ENCODE measurements around the gene LRRC4C. TPM values are rescaled to one million over a fixed set of nuclear protein-coding genes. Genes with fewer than 3 reads are reported as not detected.

The LRRC4C gene
- polyA plus RNA-seq, 1 donor from 2014 or later, result 24.3 TPM

GRCh38 chr11:41316751-41317150 lies 142.7 kb downstream of the LRRC4C start:
- no peaks in the 10 kb centered on the region for H3K36me3 ChIP-seq (ENCODE audit: insufficient read depth, low read length)
- no peaks in the 10 kb centered on the region for H3F3A ChIP-seq (ENCODE audit: insufficient read depth, low read length, poor library complexity, severe bottlenecking)
- no peak overlapping the region for H3K9ac ChIP-seq (ENCODE audit: low read length)
- no peak overlapping the region for H3K4me2 ChIP-seq (ENCODE audit: low read length)
- no peaks in the 10 kb centered on the region for H3K79me2 ChIP-seq (replicated peaks; ENCODE audit: insufficient read depth, low read length)
- no peaks in the 10 kb centered on the region for H3K9me2 ChIP-seq (ENCODE audit: insufficient read depth, low read length)
- no peaks in the 10 kb centered on the region for H4K20me1 ChIP-seq (ENCODE audit: insufficient read depth)
- TF ChIP-seq TAF1 (IDR thresholded peaks at IDR 0.05; ENCODE audit: low read depth), result no peak
- TF ChIP-seq MXI1 (conservative IDR thresholded peaks at IDR 0.05; ENCODE audit: poor library complexity, severe bottlenecking), result no peak
- TF ChIP-seq, protein P1, sequence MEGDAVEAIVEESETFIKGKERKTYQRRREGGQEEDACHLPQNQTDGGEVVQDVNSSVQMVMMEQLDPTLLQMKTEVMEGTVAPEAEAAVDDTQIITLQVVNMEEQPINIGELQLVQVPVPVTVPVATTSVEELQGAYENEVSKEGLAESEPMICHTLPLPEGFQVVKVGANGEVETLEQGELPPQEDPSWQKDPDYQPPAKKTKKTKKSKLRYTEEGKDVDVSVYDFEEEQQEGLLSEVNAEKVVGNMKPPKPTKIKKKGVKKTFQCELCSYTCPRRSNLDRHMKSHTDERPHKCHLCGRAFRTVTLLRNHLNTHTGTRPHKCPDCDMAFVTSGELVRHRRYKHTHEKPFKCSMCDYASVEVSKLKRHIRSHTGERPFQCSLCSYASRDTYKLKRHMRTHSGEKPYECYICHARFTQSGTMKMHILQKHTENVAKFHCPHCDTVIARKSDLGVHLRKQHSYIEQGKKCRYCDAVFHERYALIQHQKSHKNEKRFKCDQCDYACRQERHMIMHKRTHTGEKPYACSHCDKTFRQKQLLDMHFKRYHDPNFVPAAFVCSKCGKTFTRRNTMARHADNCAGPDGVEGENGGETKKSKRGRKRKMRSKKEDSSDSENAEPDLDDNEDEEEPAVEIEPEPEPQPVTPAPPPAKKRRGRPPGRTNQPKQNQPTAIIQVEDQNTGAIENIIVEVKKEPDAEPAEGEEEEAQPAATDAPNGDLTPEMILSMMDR (IDR thresholded peaks at IDR 0.05; ENCODE audit: poor library complexity, severe bottlenecking), result no peak
- no peak for TF ChIP-seq SMC3 (conservative IDR thresholded peaks at IDR 0.05; ENCODE audit: poor library complexity)
- TF ChIP-seq POLR2AphosphoS5 (IDR thresholded peaks at IDR 0.05), result no peak
- no peak for TF ChIP-seq EP300 (conservative IDR thresholded peaks at IDR 0.05; ENCODE audit: poor library complexity, severe bottlenecking)
- no peak for TF ChIP-seq EZH2 (IDR thresholded peaks at IDR 0.05; ENCODE audit: borderline replicate concordance, insufficient read depth, low read length, poor library complexity, severe bottlenecking)
- no peak overlapping the region for H2AFZ ChIP-seq (ENCODE audit: low read depth, low read length)
- no peaks in the 10 kb centered on the region for H3K9me3 ChIP-seq (ENCODE audit: low read length)
- H3K27me3 ChIP-seq (ENCODE audit: insufficient read depth, low read depth, low read length), result no peaks in the 10 kb centered on the region
- H3K27ac ChIP-seq (ENCODE audit: low read length), result no peak overlapping the region
- H3K4me3 ChIP-seq (ENCODE audit: low read length), result no peak overlapping the region

GRCh38 chr11:41313226-41313625 lies 146.2 kb downstream of the LRRC4C start:
- no peaks in the 10 kb centered on the region for H3K27me3 ChIP-seq (ENCODE audit: insufficient read depth, low read depth, low read length)
- H3K9ac ChIP-seq (ENCODE audit: low read length), result no peak overlapping the region
- H3F3A ChIP-seq (ENCODE audit: insufficient read depth, low read length, poor library complexity, severe bottlenecking), result no peaks in the 10 kb centered on the region
- no peaks in the 10 kb centered on the region for H4K20me1 ChIP-seq (ENCODE audit: insufficient read depth)
- H3K79me2 ChIP-seq (replicated peaks; ENCODE audit: insufficient read depth, low read length), result no peaks in the 10 kb centered on the region
- no peaks in the 10 kb centered on the region for H3K9me2 ChIP-seq (ENCODE audit: insufficient read depth, low read length)
- no peak for TF ChIP-seq POLR2AphosphoS5 (IDR thresholded peaks at IDR 0.05)
- TF ChIP-seq, protein P2, sequence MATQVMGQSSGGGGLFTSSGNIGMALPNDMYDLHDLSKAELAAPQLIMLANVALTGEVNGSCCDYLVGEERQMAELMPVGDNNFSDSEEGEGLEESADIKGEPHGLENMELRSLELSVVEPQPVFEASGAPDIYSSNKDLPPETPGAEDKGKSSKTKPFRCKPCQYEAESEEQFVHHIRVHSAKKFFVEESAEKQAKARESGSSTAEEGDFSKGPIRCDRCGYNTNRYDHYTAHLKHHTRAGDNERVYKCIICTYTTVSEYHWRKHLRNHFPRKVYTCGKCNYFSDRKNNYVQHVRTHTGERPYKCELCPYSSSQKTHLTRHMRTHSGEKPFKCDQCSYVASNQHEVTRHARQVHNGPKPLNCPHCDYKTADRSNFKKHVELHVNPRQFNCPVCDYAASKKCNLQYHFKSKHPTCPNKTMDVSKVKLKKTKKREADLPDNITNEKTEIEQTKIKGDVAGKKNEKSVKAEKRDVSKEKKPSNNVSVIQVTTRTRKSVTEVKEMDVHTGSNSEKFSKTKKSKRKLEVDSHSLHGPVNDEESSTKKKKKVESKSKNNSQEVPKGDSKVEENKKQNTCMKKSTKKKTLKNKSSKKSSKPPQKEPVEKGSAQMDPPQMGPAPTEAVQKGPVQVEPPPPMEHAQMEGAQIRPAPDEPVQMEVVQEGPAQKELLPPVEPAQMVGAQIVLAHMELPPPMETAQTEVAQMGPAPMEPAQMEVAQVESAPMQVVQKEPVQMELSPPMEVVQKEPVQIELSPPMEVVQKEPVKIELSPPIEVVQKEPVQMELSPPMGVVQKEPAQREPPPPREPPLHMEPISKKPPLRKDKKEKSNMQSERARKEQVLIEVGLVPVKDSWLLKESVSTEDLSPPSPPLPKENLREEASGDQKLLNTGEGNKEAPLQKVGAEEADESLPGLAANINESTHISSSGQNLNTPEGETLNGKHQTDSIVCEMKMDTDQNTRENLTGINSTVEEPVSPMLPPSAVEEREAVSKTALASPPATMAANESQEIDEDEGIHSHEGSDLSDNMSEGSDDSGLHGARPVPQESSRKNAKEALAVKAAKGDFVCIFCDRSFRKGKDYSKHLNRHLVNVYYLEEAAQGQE (IDR thresholded peaks at IDR 0.05; ENCODE audit: borderline replicate concordance), result no peak
- TF ChIP-seq TAF1 (IDR thresholded peaks at IDR 0.05; ENCODE audit: low read depth), result no peak
- TF ChIP-seq EP300 (conservative IDR thresholded peaks at IDR 0.05; ENCODE audit: poor library complexity, severe bottlenecking), result no peak
- TF ChIP-seq MXI1 (conservative IDR thresholded peaks at IDR 0.05; ENCODE audit: poor library complexity, severe bottlenecking), result no peak
- TF ChIP-seq SMC3 (conservative IDR thresholded peaks at IDR 0.05; ENCODE audit: poor library complexity), result no peak
- TF ChIP-seq EZH2 (IDR thresholded peaks at IDR 0.05; ENCODE audit: borderline replicate concordance, insufficient read depth, low read length, poor library complexity, severe bottlenecking), result no peak
- TF ChIP-seq RAD21 (conservative IDR thresholded peaks at IDR 0.05), result no peak
- TF ChIP-seq, protein P1 (IDR thresholded peaks at IDR 0.05; ENCODE audit: poor library complexity, severe bottlenecking), result no peak
- H2AFZ ChIP-seq (ENCODE audit: low read depth, low read length), result no peak overlapping the region
- no peak overlapping the region for H3K4me3 ChIP-seq (ENCODE audit: low read length)
- no peak overlapping the region for H3K27ac ChIP-seq (ENCODE audit: low read length)
- no peak overlapping the region for H3K4me2 ChIP-seq (ENCODE audit: low read length)
- H3K9me3 ChIP-seq (ENCODE audit: low read length), result no peaks in the 10 kb centered on the region
- H3K36me3 ChIP-seq (ENCODE audit: insufficient read depth, low read length), result no peaks in the 10 kb centered on the region

Data from neural cell (in vitro differentiated cells).